ENCODE data around the gene LRRC47.

DNA sequence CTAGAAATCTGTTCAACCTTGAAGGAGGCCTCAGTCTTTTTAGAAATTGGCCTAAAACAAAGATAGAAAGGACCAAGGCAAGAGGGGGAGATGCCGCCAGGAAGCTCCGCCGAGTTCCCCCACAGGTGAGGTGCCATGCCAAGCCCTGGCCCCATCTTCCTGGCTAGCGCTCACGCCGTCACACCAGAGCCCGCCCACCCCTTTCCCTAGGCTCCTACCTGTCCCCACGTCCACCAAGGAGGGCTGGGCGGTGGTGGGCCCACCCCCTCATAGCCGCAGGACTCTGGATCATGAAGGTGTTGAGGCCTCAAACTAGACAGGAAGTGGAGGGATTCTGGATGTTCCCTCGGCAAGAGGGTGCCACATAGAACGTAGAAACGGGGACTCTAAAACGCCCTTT, 59.6 kb downstream of the LRRC47 start:
- no peak for TF ChIP-seq POLR2A (IDR thresholded peaks at IDR 0.05)
- TF ChIP-seq, protein P1, sequence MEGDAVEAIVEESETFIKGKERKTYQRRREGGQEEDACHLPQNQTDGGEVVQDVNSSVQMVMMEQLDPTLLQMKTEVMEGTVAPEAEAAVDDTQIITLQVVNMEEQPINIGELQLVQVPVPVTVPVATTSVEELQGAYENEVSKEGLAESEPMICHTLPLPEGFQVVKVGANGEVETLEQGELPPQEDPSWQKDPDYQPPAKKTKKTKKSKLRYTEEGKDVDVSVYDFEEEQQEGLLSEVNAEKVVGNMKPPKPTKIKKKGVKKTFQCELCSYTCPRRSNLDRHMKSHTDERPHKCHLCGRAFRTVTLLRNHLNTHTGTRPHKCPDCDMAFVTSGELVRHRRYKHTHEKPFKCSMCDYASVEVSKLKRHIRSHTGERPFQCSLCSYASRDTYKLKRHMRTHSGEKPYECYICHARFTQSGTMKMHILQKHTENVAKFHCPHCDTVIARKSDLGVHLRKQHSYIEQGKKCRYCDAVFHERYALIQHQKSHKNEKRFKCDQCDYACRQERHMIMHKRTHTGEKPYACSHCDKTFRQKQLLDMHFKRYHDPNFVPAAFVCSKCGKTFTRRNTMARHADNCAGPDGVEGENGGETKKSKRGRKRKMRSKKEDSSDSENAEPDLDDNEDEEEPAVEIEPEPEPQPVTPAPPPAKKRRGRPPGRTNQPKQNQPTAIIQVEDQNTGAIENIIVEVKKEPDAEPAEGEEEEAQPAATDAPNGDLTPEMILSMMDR (IDR thresholded peaks at IDR 0.05): no peak

Data from uterus (tissue), 2 donors.